Measurements from ENCODE around the gene JAZF1.

GRCh38 chr7:28224172-28224571 lies 43.6 kb upstream of the JAZF1 start:
- TF ChIP-seq SIX5 (IDR thresholded peaks at IDR 0.05; ENCODE audit: low read depth, low read length, severe bottlenecking) (no peak), NR2F1 (conservative IDR thresholded peaks at IDR 0.05) (no peak), CEBPB (IDR thresholded peaks at IDR 0.05; ENCODE audit: borderline replicate concordance in 1 of 2, low read depth in 2 of 2, low read length in 2 of 2) (no peak), POLR2AphosphoS5 (IDR thresholded peaks at IDR 0.05; ENCODE audit: low read length) (no peak), CTCF (IDR thresholded peaks at IDR 0.05 in 2 of 3, conservative IDR thresholded peaks at IDR 0.05 in 1 of 3; ENCODE audit: control insufficient read depth in 2 of 3, extremely low read depth in 1 of 3, insufficient read depth in 1 of 3, low read depth in 3 of 3, low read length in 3 of 3) (no peak), SREBF2 (IDR thresholded peaks at IDR 0.05; ENCODE audit: low read length) (no peak), SMAD5 (IDR thresholded peaks at IDR 0.05; ENCODE audit: low read depth) (no peak), ATF3 (IDR thresholded peaks at IDR 0.05; ENCODE audit: borderline replicate concordance, extremely low read depth, low read depth, low read length) (no peak), TAF1 (IDR thresholded peaks at IDR 0.05; ENCODE audit: borderline replicate concordance, low read depth, low read length) (no peak), CHD1 (IDR thresholded peaks at IDR 0.05; ENCODE audit: low read depth, low read length) (no peak), ATF7 (IDR thresholded peaks at IDR 0.05; ENCODE audit: low read depth) (no peak), MXI1 (IDR thresholded peaks at IDR 0.05; ENCODE audit: low read depth, low read length) (no peak), SRF (IDR thresholded peaks at IDR 0.05; ENCODE audit: low read depth in 2 of 2, low read length in 2 of 2) (no peak)
